GM23338 (cell line): Measurements from ENCODE around the gene DNAJC15. TPM values are rescaled to one million over a fixed set of nuclear protein-coding genes. Genes with fewer than 3 reads are reported as not detected.

Experiments
- ATAC-seq: fragments of 200-7000 bp; cut with Tn5 transposase; 3 replicates; pipeline ENCODE4 v1.9.1; 2020
- DNase-seq: peaks from one replicate; pipeline ENCODE4 v3.0.0-alpha.2; 2015; ENCODE audit warnings: low spot score
- H2AFZ ChIP-seq: fragments of 200-600 bp; sonication (generic); 2 replicates; pipeline ENCODE4 v1.8.0; 2016; ENCODE audit warnings: antibody characterized with exemption, mild to moderate bottlenecking, moderate library complexity
- H3F3A ChIP-seq: fragments of 200-600 bp; sonication (generic); replicated peaks from 2 replicates; pipeline ENCODE4 v1.8.0; 2017; ENCODE audit warnings: antibody characterized with exemption, mixed run types, low read depth
- H3K27ac ChIP-seq: fragments of 200-600 bp; sonication (generic); 2 replicates; pipeline ENCODE4 v1.6.1; 2016; ENCODE audit warnings: low read depth
- H3K27me3 ChIP-seq: fragments of 200-600 bp; sonication (generic); 2 replicates; pipeline ENCODE4 v1.8.0; 2016; ENCODE audit warnings: mild to moderate bottlenecking, mixed run types, moderate library complexity; ENCODE audit not compliant: insufficient read depth
- H3K36me3 ChIP-seq: fragments of 200-600 bp; sonication (generic); 2 replicates; pipeline ENCODE4 v1.8.0; 2016; ENCODE audit warnings: mild to moderate bottlenecking; ENCODE audit not compliant: insufficient read depth
- H3K4me1 ChIP-seq: fragments of 200-600 bp; sonication (generic); 2 replicates; pipeline ENCODE4 v1.8.0; 2016; ENCODE audit warnings: mild to moderate bottlenecking, moderate library complexity; ENCODE audit not compliant: insufficient read depth
- H3K4me2 ChIP-seq: fragments of 200-600 bp; sonication (generic); 2 replicates; pipeline ENCODE4 v1.7.1; 2017; ENCODE audit warnings: mixed run types
- H3K4me3 ChIP-seq: fragments of 200-600 bp; sonication (generic); 2 replicates; pipeline ENCODE4 v1.6.1; 2016; ENCODE audit warnings: mixed run types
- H3K79me2 ChIP-seq: fragments of 200-600 bp; sonication (generic); replicated peaks from 2 replicates; pipeline ENCODE4 v1.8.0; 2017; ENCODE audit warnings: mild to moderate bottlenecking; ENCODE audit not compliant: insufficient read depth
- H3K9me2 ChIP-seq: fragments of 200-600 bp; sonication (generic); 2 replicates; pipeline ENCODE4 v1.8.0; 2017; ENCODE audit not compliant: insufficient read depth
- H4K20me1 ChIP-seq: fragments of 200-600 bp; sonication (generic); replicated peaks from 2 replicates; pipeline ENCODE4 v1.8.0; 2017; ENCODE audit warnings: mild to moderate bottlenecking; ENCODE audit not compliant: insufficient read depth
- H3K27ac Mint-ChIP-seq: 2 replicates; pipeline ENCODE4 v1.8.0; 2020; ENCODE audit warnings: inconsistent platforms, mild to moderate bottlenecking, moderate library complexity, mixed read lengths
- H3K27me3 Mint-ChIP-seq: 3 replicates; pipeline ENCODE4 v1.8.0; 2022; ENCODE audit warnings: low read depth, mild to moderate bottlenecking, moderate library complexity, mixed read lengths, inconsistent platforms; ENCODE audit not compliant: insufficient read depth, poor library complexity
- H3K36me3 Mint-ChIP-seq: 3 replicates; pipeline ENCODE4 v1.8.0; 2021; ENCODE audit warnings: low read depth, mild to moderate bottlenecking, inconsistent platforms, moderate library complexity, mixed read lengths
- H3K4me1 Mint-ChIP-seq: 3 replicates; pipeline ENCODE4 v1.8.0; 2020; ENCODE audit warnings: mild to moderate bottlenecking, inconsistent platforms, mixed read lengths
- H3K4me3 Mint-ChIP-seq: 3 replicates; pipeline ENCODE4 v1.8.0; 2021; ENCODE audit warnings: moderate library complexity, mild to moderate bottlenecking, inconsistent platforms, mixed read lengths
- H3K9me3 Mint-ChIP-seq: 3 replicates; pipeline ENCODE4 v1.8.0; 2020; ENCODE audit warnings: moderate library complexity, mild to moderate bottlenecking, inconsistent platforms, mixed read lengths
- CREB1 ChIP-seq: fragments of 250-450 bp; sonication (Bioruptor Pico); IDR thresholded peaks from 2 replicates; pipeline ENCODE4 v1.5.0; 2020; ENCODE audit warnings: low read depth, mild to moderate bottlenecking, moderate library complexity
- CTCF ChIP-seq, 2 experiments: fragments of 200-600 bp in 1 of 2; sonication (generic) in 1 of 2; conservative IDR thresholded peaks; 2 replicates each; pipeline versions ENCODE4 v1.5.1 to v1.6.1; 2016 to 2017; ENCODE audit warnings: antibody characterized with exemption in 2 of 2, low read depth in 2 of 2, mild to moderate bottlenecking in 2 of 2, moderate library complexity in 1 of 2
- ETS1 ChIP-seq: IDR thresholded peaks from 2 replicates; pipeline ENCODE4 v1.6.1; 2016; ENCODE audit warnings: antibody characterized with exemption
- EZH2 ChIP-seq: fragments of 200-600 bp; sonication (generic); IDR thresholded peaks from one replicate; pipeline ENCODE4 v1.8.0; 2017; ENCODE audit warnings: antibody characterized with exemption, mild to moderate bottlenecking, low read depth; ENCODE audit not compliant: unreplicated experiment
- EZH2phosphoT487 ChIP-seq: fragments of 200-600 bp; sonication (generic); IDR thresholded peaks from one replicate; pipeline ENCODE4 v1.8.1; 2018; ENCODE audit warnings: antibody characterized with exemption; ENCODE audit not compliant: unreplicated experiment
- JUNB ChIP-seq: IDR thresholded peaks from one replicate; pipeline ENCODE4 v1.6.1; 2016; ENCODE audit warnings: antibody characterized with exemption; ENCODE audit not compliant: unreplicated experiment
- NANOG ChIP-seq: IDR thresholded peaks from 2 replicates; pipeline ENCODE4 v1.6.1; 2016; ENCODE audit warnings: antibody characterized with exemption, borderline replicate concordance
- POLR2AphosphoS5 ChIP-seq: IDR thresholded peaks from 2 replicates; pipeline ENCODE4 v1.6.1; 2016; ENCODE audit warnings: antibody characterized with exemption, low read depth
- REST ChIP-seq: IDR thresholded peaks from one replicate; pipeline ENCODE4 v1.6.1; 2018; ENCODE audit warnings: antibody characterized with exemption; ENCODE audit not compliant: unreplicated experiment
- STAT1 ChIP-seq: IDR thresholded peaks from one replicate; pipeline ENCODE4 v1.6.1; 2016; ENCODE audit warnings: antibody characterized with exemption; ENCODE audit not compliant: unreplicated experiment
- ZNF114 ChIP-seq: fragments of 250-450 bp; sonication (Bioruptor Pico); IDR thresholded peaks from 2 replicates; pipeline ENCODE4 v1.5.0; 2020; ENCODE audit warnings: mild to moderate bottlenecking, moderate library complexity
- ZNF331 ChIP-seq: fragments of 250-450 bp; sonication (Bioruptor Pico); IDR thresholded peaks from 2 replicates; pipeline ENCODE4 v1.5.0; 2020; ENCODE audit warnings: low read depth, mild to moderate bottlenecking, moderate library complexity
- ZNF462 ChIP-seq: fragments of 250-450 bp; sonication (Bioruptor Pico); IDR thresholded peaks from 2 replicates; pipeline ENCODE4 v1.5.0; 2020; ENCODE audit warnings: mild to moderate bottlenecking, moderate library complexity
- polyA plus RNA-seq: library from polyadenylated mRNA; unstranded; fragments of >200 nt; fragmentation: Nextera tagmentation; extraction: Ambion mirVana; gene quantifications from 2 replicates; pipeline ENCODE4 v1.2.1, GENCODE V29; 2016
- total RNA-seq: library from RNA; depleted of rRNA; stranded (reverse); fragments of >200 nt; shearing (Covaris generic); gene quantifications from 2 replicates; pipeline ENCODE4 v1.2.3, GENCODE V29; 2014

Gene DNAJC15
- total and polyA plus RNA-seq, 2 experiments from 2014 or later = 11.4 to 80.4 TPM

GRCh38 chr13:43095771-43096719 is 72.7 kb downstream of the DNAJC15 start:
- Histone ChIP-seq H3K4me3 (no peak overlapping the region), H3K4me2 (no peak overlapping the region), H3K36me3 (no peaks in the 10 kb centered on the region), H3K9me2 (peaks cover under 1% of the 10 kb centered on the region; the same call in 1 of the 2 replicates), H3K4me1 (no peaks in the 10 kb centered on the region), H4K20me1 (peaks cover 3% of the 10 kb centered on the region; the same call in 1 of the 2 replicates), H3F3A (no peaks in the 10 kb centered on the region), H3K79me2 (peaks cover 7% of the 10 kb centered on the region; the same call in 1 of the 2 replicates), H2AFZ (no peak overlapping the region), H3K27me3 (no peaks in the 10 kb centered on the region), H3K27ac (no peak overlapping the region)
- Mint-ChIP-seq H3K36me3 (peaks cover 6% of the 10 kb centered on the region; the same call in 1 of the 3 replicates), H3K9me3 (no peaks in the 10 kb centered on the region), H3K27me3 (no peaks in the 10 kb centered on the region), H3K4me1 (no peaks in the 10 kb centered on the region), H3K27ac (no peak overlapping the region), H3K4me3 (no peak overlapping the region)
- TF ChIP-seq ZNF114 (CRISPR knock-in tag) (no peak), EZH2phosphoT487 (no peak), ETS1 (no peak), CTCF (conservative IDR thresholded peaks at IDR 0.05; ENCODE audit: low read depth in 2 of 2) (no peak), EZH2 (no peak), STAT1 (no peak), ZNF331 (CRISPR knock-in tag) (no peak), REST (no peak), CREB1 (no peak), ZNF462 (no peak), JUNB (no peak), POLR2AphosphoS5 (no peak), NANOG (no peak)
- DNase-seq = no peak
- ATAC-seq = no peak
